Measurements from ENCODE around the gene KIF21B. TPM values are rescaled to one million over a fixed set of nuclear protein-coding genes. Genes with fewer than 3 reads are reported as not detected.

The KIF21B gene
- total and polyA plus RNA-seq, 9 of the 15 experiments (the other 6 are each of a cell fraction or from before 2014, with no cell fraction given), result 0.46 to 13.4 (median 5.9) TPM

DNA sequence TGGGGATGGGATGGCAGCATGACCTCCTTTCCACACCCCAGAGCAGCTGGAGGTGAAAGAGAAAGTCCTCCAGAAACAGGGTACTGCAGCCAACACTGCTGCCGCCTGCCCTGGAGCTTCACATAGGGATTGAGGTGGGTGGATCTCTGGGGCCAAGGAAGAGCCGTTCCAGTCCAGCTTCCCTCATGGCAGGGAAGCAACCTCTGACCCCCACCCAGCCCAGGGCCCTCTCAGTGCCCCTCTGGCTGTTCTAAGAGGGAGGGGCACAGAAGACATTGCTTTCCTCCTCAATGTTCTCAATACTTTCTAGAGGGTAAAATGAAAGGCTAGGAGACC, 5.7 kb downstream of the KIF21B start:
- no TSS peak for BruUV-seq (replicated peaks)

More for the DNA sequence above, 5.7 kb downstream of the KIF21B start:
- in situ Hi-C loops (cut with MboI) (no loop called here), intact Hi-C loops (cut with micrococcal nuclease) (no loop called here)
- ChIA-PET CTCF (ENCODE audit: low intra/inter-chr PET ratio) (no interaction called here), POLR2A (interaction anchor here (0.6 to 1.1 kb wide), 2 partner anchors 18 to 21 kb away, joined by 3 read pairs; no protein-coding TSS in a partner anchor)
- Histone ChIP-seq H3K4me2 (ENCODE audit: insufficient read depth, low read length) (no peak overlapping the region), H3K36me3 (ENCODE audit: control insufficient read depth, insufficient read depth, low read length) (no peaks in the 10 kb centered on the region), H3K79me2 (ENCODE audit: control insufficient read depth, insufficient read depth, low read length) (peaks cover 14% of the 10 kb centered on the region), H3K4me1 (replicated peaks in 1 of 2; ENCODE audit: control insufficient read depth in 2 of 2, insufficient read depth in 2 of 2, low read length in 2 of 2) (peaks cover 79 to 96% of the 10 kb centered on the region in 2 experiments), H3K9ac (ENCODE audit: insufficient read depth in 1 of 2, low read depth in 2 of 2, low read length in 2 of 2) (peak overlapping the region in 1 of 2 experiments; percentile 32; a peak in 1 of 4 replicates), H4K20me1 (replicated peaks; ENCODE audit: control insufficient read depth, insufficient read depth, low read length) (no peaks in the 10 kb centered on the region), H3K9me3 (replicated peaks; ENCODE audit: control insufficient read depth, insufficient read depth, low read depth, low read length) (no peaks in the 10 kb centered on the region), H3K27ac (ENCODE audit: extremely low read depth, low read depth, low read length) (no peak overlapping the region; the same call in 2 of the 3 replicates), H3K27me3 (ENCODE audit: control insufficient read depth in 2 of 2, insufficient read depth in 2 of 2, low read length in 2 of 2) (no peaks in the 10 kb centered on the region), H3K9me1 (ENCODE audit: control insufficient read depth, insufficient read depth, low read length) (peaks cover 2% of the 10 kb centered on the region), H3K4me3 (no peak overlapping the region), H2AFZ (ENCODE audit: low read depth, low read length) (no peak overlapping the region)
- 59% methylated on average over 2 of the region's 2 CpGs for WGBS (ENCODE audit: insufficient coverage, low coverage, missing lambda C conversion rate)
- FAIRE-seq (no peak), DNase-seq (ENCODE audit: extremely low read depth in 1 of 4, low spot score in 3 of 4) (no peak), ATAC-seq (no peak)
- no peak for TF ChIP-seq MTA2 (IDR thresholded peaks at IDR 0.05; ENCODE audit: low read depth)
- no peak for TF ChIP-seq BMI1 (IDR thresholded peaks at IDR 0.05; ENCODE audit: low read length)
- TF ChIP-seq FOXA3 (CRISPR knock-in tag; conservative IDR thresholded peaks at IDR 0.05 in 1 of 2, IDR thresholded peaks at IDR 0.05 in 1 of 2), result no peak
- TF ChIP-seq, protein P1, sequence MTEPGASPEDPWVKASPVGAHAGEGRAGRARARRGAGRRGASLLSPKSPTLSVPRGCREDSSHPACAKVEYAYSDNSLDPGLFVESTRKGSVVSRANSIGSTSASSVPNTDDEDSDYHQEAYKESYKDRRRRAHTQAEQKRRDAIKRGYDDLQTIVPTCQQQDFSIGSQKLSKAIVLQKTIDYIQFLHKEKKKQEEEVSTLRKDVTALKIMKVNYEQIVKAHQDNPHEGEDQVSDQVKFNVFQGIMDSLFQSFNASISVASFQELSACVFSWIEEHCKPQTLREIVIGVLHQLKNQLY (CRISPR knock-in tag; conservative IDR thresholded peaks at IDR 0.05), result no peak
- peak; percentile 36 for TF ChIP-seq RBBP5 (IDR thresholded peaks at IDR 0.05; ENCODE audit: borderline replicate concordance, insufficient read depth, low read length, poor library complexity, severe bottlenecking)
